ENCODE data around the gene NIBAN1. TPM values are rescaled to one million over a fixed set of nuclear protein-coding genes. Genes with fewer than 3 reads are reported as not detected.

The NIBAN1 gene
- total RNA-seq, 4 donors from 2014 or later, result 17.7 to 26.4 (median 22.1) TPM

- peaks cover 0 to 40% (median 10%) of the 10 kb centered on the region in 4 donors for H3K4me1 ChIP-seq
- no peaks in the 10 kb centered on the region for H3K9me3 ChIP-seq
- no peaks in the 10 kb centered on the region for H3K36me3 ChIP-seq
- TF ChIP-seq EP300 (IDR thresholded peaks at IDR 0.05) (peak in 1 of 2 donors; percentile 64), CTCF (IDR thresholded peaks at IDR 0.05) (peak in 1 of 5 experiments; percentile 9), POLR2A (IDR thresholded peaks at IDR 0.05) (no peak)
- H3K27me3 ChIP-seq, result no peaks in the 10 kb centered on the region
- peak overlapping the region; percentile 77 to 87 (median 80) for H3K27ac ChIP-seq
- DNase-seq (ENCODE audit: low spot score in 2 of 2), result peak in 1 of 2 donors; percentile 42
- peak overlapping the region; percentile 66 to 79 (median 76) for H3K4me3 ChIP-seq
- 3 to 5% methylated on average over 30 to 38 of the region's 39 CpGs for WGBS, 2 donors
These were observed 844 bp downstream of the NIBAN1 start for GRCh38 chr1:184973272-184974055.

GRCh38 chr1:184972315-184973055 lies 1.8 kb downstream of the NIBAN1 start:
- WGBS, 2 donors, result 43 to 46% methylated on average over 4 of the region's 4 CpGs
- no peaks in the 10 kb centered on the region for H3K36me3 ChIP-seq
- TF ChIP-seq EP300 (IDR thresholded peaks at IDR 0.05), result no peak
- no peak for TF ChIP-seq CTCF (IDR thresholded peaks at IDR 0.05)
- no peak for TF ChIP-seq POLR2A (IDR thresholded peaks at IDR 0.05)
- H3K27ac ChIP-seq, result peak overlapping the region; percentile 77 to 87 (median 80)
- H3K4me3 ChIP-seq, result peak overlapping the region; percentile 66 to 79 (median 76)
- H3K9me3 ChIP-seq, result no peaks in the 10 kb centered on the region
- no peaks in the 10 kb centered on the region for H3K27me3 ChIP-seq
- no peak for DNase-seq (ENCODE audit: low spot score in 2 of 2)
- H3K4me1 ChIP-seq, result peaks cover 0 to 40% (median 10%) of the 10 kb centered on the region in 4 donors

GRCh38 chr1:184971522-184972265 lies 2.6 kb downstream of the NIBAN1 start:
- WGBS, 2 donors, result 84 to 88% methylated on average over 8 of the region's 8 CpGs
- TF ChIP-seq POLR2A (IDR thresholded peaks at IDR 0.05) (no peak), EP300 (IDR thresholded peaks at IDR 0.05) (no peak), CTCF (IDR thresholded peaks at IDR 0.05) (no peak)

GRCh38 chr1:184970691-184971161 lies 3.6 kb downstream of the NIBAN1 start:
- no peak for DNase-seq (ENCODE audit: low spot score in 2 of 2)
- H3K27me3 ChIP-seq, result no peaks in the 10 kb centered on the region
- no peak overlapping the region for H3K4me3 ChIP-seq
- peaks cover 0 to 40% (median 10%) of the 10 kb centered on the region in 4 donors for H3K4me1 ChIP-seq
- no peaks in the 10 kb centered on the region for H3K36me3 ChIP-seq
- TF ChIP-seq CTCF (IDR thresholded peaks at IDR 0.05), result no peak
- no peak for TF ChIP-seq POLR2A (IDR thresholded peaks at IDR 0.05)
- TF ChIP-seq EP300 (IDR thresholded peaks at IDR 0.05), result no peak
- WGBS, 2 donors, result 44 to 45% methylated on average over 5 of the region's 5 CpGs
- no peaks in the 10 kb centered on the region for H3K9me3 ChIP-seq
- peak overlapping the region; percentile 10 to 87 (median 66) for H3K27ac ChIP-seq

More at GRCh38 chr1:184971522-184972265, 2.6 kb downstream of the NIBAN1 start:
- Histone ChIP-seq H3K4me1 (peaks cover 0 to 40% (median 10%) of the 10 kb centered on the region in 4 donors), H3K36me3 (no peaks in the 10 kb centered on the region), H3K9me3 (no peaks in the 10 kb centered on the region), H3K27me3 (no peaks in the 10 kb centered on the region), H3K4me3 (peak overlapping the region in 1 of 4 donors; percentile 1), H3K27ac (peak overlapping the region; percentile 10 to 87 (median 66))
- no peak for DNase-seq (ENCODE audit: low spot score in 2 of 2)
